Stimulated activated naive CD8-positive, alpha-beta T cell treated with anti-CD3 and anti-CD28 coated beads, Interleukin-15, Interleukin-2, amounts not matched to agents 100 ng/mL and 50 ng/mL, for 24 hours (primary cell): ENCODE data around the gene PRCP.
"Not testable (repeated sequence)": the region's sequence is repeated elsewhere in the genome, so short reads cannot be mapped to it uniquely, and the experiment has no call there.

ENCODE experiments used
- H3K27ac Mint-ChIP-seq: one replicate; pipeline ENCODE4 v1.8.0; 2021; ENCODE audit warnings: mild to moderate bottlenecking, mixed read lengths
- H3K27me3 Mint-ChIP-seq: one replicate; pipeline ENCODE4 v1.8.0; 2021; ENCODE audit warnings: mixed read lengths
- H3K36me3 Mint-ChIP-seq: one replicate; pipeline ENCODE4 v1.8.0; 2021; ENCODE audit warnings: low read depth, mixed read lengths
- H3K4me1 Mint-ChIP-seq: one replicate; pipeline ENCODE4 v1.8.0; 2021; ENCODE audit warnings: low read depth, mixed read lengths
- H3K4me3 Mint-ChIP-seq: one replicate; pipeline ENCODE4 v1.8.0; 2021; ENCODE audit warnings: mild to moderate bottlenecking, mixed read lengths
- H3K9me3 Mint-ChIP-seq: one replicate; pipeline ENCODE4 v1.8.0; 2021; ENCODE audit warnings: mixed read lengths

The PRCP gene

GRCh38 chr11:82900277-82901164, at the start of gene PRCP:
PRCP (minus strand) TSS chr11:82900430; CDS start chr11:82900402, 28 bp downstream.
- H3K4me3 Mint-ChIP-seq: peak within 1 kb of the TSS; percentile 97
- no peaks in the 10 kb centered on the region for H3K9me3 Mint-ChIP-seq
- H3K27me3 Mint-ChIP-seq: no peaks in the 10 kb centered on the region
- peaks cover 76% of the 10 kb centered on the region for H3K4me1 Mint-ChIP-seq
- peak within 1 kb of the TSS; percentile 99 for H3K27ac Mint-ChIP-seq
- peaks cover 17% of the 10 kb centered on the region for H3K36me3 Mint-ChIP-seq

GRCh38 chr11:82949352-82949751, 49.1 kb upstream of the PRCP start:
- peaks cover 9% of the 10 kb centered on the region for H3K4me1 Mint-ChIP-seq
- peaks cover 18% of the 10 kb centered on the region for H3K9me3 Mint-ChIP-seq
- peaks cover 19% of the 10 kb centered on the region for H3K36me3 Mint-ChIP-seq
- H3K27ac Mint-ChIP-seq: no peak overlapping the region
- no peaks in the 10 kb centered on the region for H3K27me3 Mint-ChIP-seq
- H3K4me3 Mint-ChIP-seq: no peak overlapping the region

- H3K27ac Mint-ChIP-seq: no peak overlapping the region
- H3K9me3 Mint-ChIP-seq: peaks cover 29% of the 10 kb centered on the region
- peaks cover 9% of the 10 kb centered on the region for H3K4me1 Mint-ChIP-seq
- no peaks in the 10 kb centered on the region for H3K27me3 Mint-ChIP-seq
- no peak overlapping the region for H3K4me3 Mint-ChIP-seq
- peaks cover 7% of the 10 kb centered on the region for H3K36me3 Mint-ChIP-seq
These were observed 45.5 kb upstream of the PRCP start for GRCh38 chr11:82945682-82946081.

- H3K27ac Mint-ChIP-seq, H3K4me3 Mint-ChIP-seq, H3K27me3 Mint-ChIP-seq, H3K4me1 Mint-ChIP-seq, H3K36me3 Mint-ChIP-seq: not testable (repeated sequence)
- peaks cover 31% of the 10 kb centered on the region for H3K9me3 Mint-ChIP-seq
These were observed 44.8 kb upstream of the PRCP start for GRCh38 chr11:82945041-82945440.

- H3K4me3 Mint-ChIP-seq: no peak overlapping the region
- H3K27ac Mint-ChIP-seq: no peak overlapping the region
- H3K27me3 Mint-ChIP-seq: no peaks in the 10 kb centered on the region
- H3K4me1 Mint-ChIP-seq: peaks cover 15% of the 10 kb centered on the region
- H3K36me3 Mint-ChIP-seq: peaks cover 13% of the 10 kb centered on the region
- H3K9me3 Mint-ChIP-seq: peaks cover 24% of the 10 kb centered on the region
These were observed 44.0 kb upstream of the PRCP start for GRCh38 chr11:82944198-82944597.

- H3K4me3 Mint-ChIP-seq, H3K27ac Mint-ChIP-seq, H3K27me3 Mint-ChIP-seq: not testable (repeated sequence)
- H3K4me1 Mint-ChIP-seq: peaks cover 15% of the 10 kb centered on the region
- H3K9me3 Mint-ChIP-seq: peaks cover 28% of the 10 kb centered on the region
- peaks cover 13% of the 10 kb centered on the region for H3K36me3 Mint-ChIP-seq
These were observed 43.2 kb upstream of the PRCP start for GRCh38 chr11:82943430-82943829.

GRCh38 chr11:82942376-82942775, 42.1 kb upstream of the PRCP start:
- peaks cover 28% of the 10 kb centered on the region for H3K9me3 Mint-ChIP-seq

GRCh38 chr11:82939456-82939855, 39.2 kb upstream of the PRCP start:
- no peaks in the 10 kb centered on the region for H3K27me3 Mint-ChIP-seq

More at GRCh38 chr11:82942376-82942775, 42.1 kb upstream of the PRCP start:
- H3K36me3 Mint-ChIP-seq: peaks cover 13% of the 10 kb centered on the region
- no peak overlapping the region for H3K4me3 Mint-ChIP-seq
- H3K27ac Mint-ChIP-seq: no peak overlapping the region
- no peaks in the 10 kb centered on the region for H3K27me3 Mint-ChIP-seq
- H3K4me1 Mint-ChIP-seq: peaks cover 15% of the 10 kb centered on the region

GRCh38 chr11:82937554-82937953, 37.3 kb upstream of the PRCP start:
- H3K9me3 Mint-ChIP-seq: peaks cover 22% of the 10 kb centered on the region
- no peak overlapping the region for H3K27ac Mint-ChIP-seq
- H3K4me3 Mint-ChIP-seq: no peak overlapping the region
- H3K36me3 Mint-ChIP-seq: peaks cover 50% of the 10 kb centered on the region
- H3K4me1 Mint-ChIP-seq: peaks cover 10% of the 10 kb centered on the region
- no peaks in the 10 kb centered on the region for H3K27me3 Mint-ChIP-seq

More at GRCh38 chr11:82939456-82939855, 39.2 kb upstream of the PRCP start:
- H3K27ac Mint-ChIP-seq: no peak overlapping the region
- H3K4me1 Mint-ChIP-seq: peaks cover 6% of the 10 kb centered on the region
- H3K4me3 Mint-ChIP-seq: no peak overlapping the region
- H3K36me3 Mint-ChIP-seq: peaks cover 32% of the 10 kb centered on the region
- H3K9me3 Mint-ChIP-seq: peaks cover 28% of the 10 kb centered on the region

GRCh38 chr11:82936261-82936660, 36.0 kb upstream of the PRCP start:
- Mint-ChIP-seq H3K4me3 (no peak overlapping the region), H3K27me3 (no peaks in the 10 kb centered on the region), H3K36me3 (peaks cover 59% of the 10 kb centered on the region), H3K4me1 (peaks cover 23% of the 10 kb centered on the region), H3K9me3 (peaks cover 12% of the 10 kb centered on the region), H3K27ac (no peak overlapping the region)

GRCh38 chr11:82932564-82932963, 32.3 kb upstream of the PRCP start:
- H3K4me1 Mint-ChIP-seq: peaks cover 47% of the 10 kb centered on the region
- H3K4me3 Mint-ChIP-seq: no peak overlapping the region
- H3K27me3 Mint-ChIP-seq: no peaks in the 10 kb centered on the region
- no peak overlapping the region for H3K27ac Mint-ChIP-seq
- no peaks in the 10 kb centered on the region for H3K9me3 Mint-ChIP-seq
- H3K36me3 Mint-ChIP-seq: peaks cover 81% of the 10 kb centered on the region

- Mint-ChIP-seq H3K27ac (no peak overlapping the region), H3K4me1 (peaks cover 53% of the 10 kb centered on the region), H3K27me3 (no peaks in the 10 kb centered on the region), H3K4me3 (no peak overlapping the region), H3K36me3 (peaks cover 81% of the 10 kb centered on the region), H3K9me3 (no peaks in the 10 kb centered on the region)
These were observed 30.5 kb upstream of the PRCP start for GRCh38 chr11:82930734-82931133.

GRCh38 chr11:82930229-82930628, 30.0 kb upstream of the PRCP start:
- H3K4me1 Mint-ChIP-seq: peaks cover 53% of the 10 kb centered on the region
- H3K4me3 Mint-ChIP-seq: no peak overlapping the region
- no peaks in the 10 kb centered on the region for H3K9me3 Mint-ChIP-seq
- no peaks in the 10 kb centered on the region for H3K27me3 Mint-ChIP-seq
- peaks cover 76% of the 10 kb centered on the region for H3K36me3 Mint-ChIP-seq
- no peak overlapping the region for H3K27ac Mint-ChIP-seq

GRCh38 chr11:82929121-82929520, 28.9 kb upstream of the PRCP start:
- no peak overlapping the region for H3K27ac Mint-ChIP-seq

GRCh38 chr11:82927264-82927880, 27.1 kb upstream of the PRCP start:
- Mint-ChIP-seq H3K27ac (no peak overlapping the region), H3K9me3 (no peaks in the 10 kb centered on the region), H3K36me3 (peaks cover 75% of the 10 kb centered on the region), H3K27me3 (no peaks in the 10 kb centered on the region), H3K4me1 (peaks cover 55% of the 10 kb centered on the region), H3K4me3 (no peak overlapping the region)

More at GRCh38 chr11:82929121-82929520, 28.9 kb upstream of the PRCP start:
- no peak overlapping the region for H3K4me3 Mint-ChIP-seq
- H3K27me3 Mint-ChIP-seq: no peaks in the 10 kb centered on the region
- no peaks in the 10 kb centered on the region for H3K9me3 Mint-ChIP-seq
- H3K4me1 Mint-ChIP-seq: peaks cover 53% of the 10 kb centered on the region
- H3K36me3 Mint-ChIP-seq: peaks cover 75% of the 10 kb centered on the region
